Mesendoderm (in vitro differentiated cells): ENCODE results near the gene C10orf120. TPM values are rescaled to one million over a fixed set of nuclear protein-coding genes. Genes with fewer than 3 reads are reported as not detected.

Experiments
- DNase-seq: peaks from one replicate; pipeline ENCODE4 v3.0.0; 2013
- H2AK5ac ChIP-seq: 2 replicates; pipeline ENCODE4 v1.6.1; 2013; ENCODE audit warnings: low read length, inconsistent platforms
- H2BK120ac ChIP-seq: 2 replicates; pipeline ENCODE4 v1.6.1; 2013; ENCODE audit warnings: low read depth, mild to moderate bottlenecking, low read length, moderate library complexity, mixed read lengths
- H2BK15ac ChIP-seq: replicated peaks from 2 replicates; pipeline ENCODE4 v1.6.1; 2013; ENCODE audit warnings: low read depth, mild to moderate bottlenecking, moderate library complexity
- H2BK5ac ChIP-seq: 2 replicates; pipeline ENCODE4 v1.6.1; 2013; ENCODE audit warnings: low read length, inconsistent platforms
- H3K18ac ChIP-seq: 2 replicates; pipeline ENCODE4 v1.6.1; 2013; ENCODE audit warnings: mild to moderate bottlenecking, low read length, mixed read lengths
- H3K23ac ChIP-seq: one replicate; pipeline ENCODE4 v1.6.1; 2013; ENCODE audit warnings: low read length
- H3K27ac ChIP-seq: 2 replicates; pipeline ENCODE4 v1.5.1; 2013; ENCODE audit warnings: low read depth, mild to moderate bottlenecking, inconsistent platforms, low read length, moderate library complexity
- H3K27me3 ChIP-seq: 2 replicates; pipeline ENCODE4 v1.6.1; 2013; ENCODE audit warnings: low read length, control low read depth, mild to moderate bottlenecking, inconsistent platforms; ENCODE audit not compliant: insufficient read depth, poor library complexity
- H3K36me3 ChIP-seq: 2 replicates; pipeline ENCODE4 v1.6.1; 2013; ENCODE audit warnings: low read length, inconsistent platforms; ENCODE audit not compliant: control insufficient read depth, insufficient read depth
- H3K4ac ChIP-seq: one replicate; pipeline ENCODE4 v1.6.1; 2013; ENCODE audit warnings: low read depth, mild to moderate bottlenecking, low read length, moderate library complexity
- H3K4me1 ChIP-seq: 2 replicates; pipeline ENCODE4 v1.6.1; 2013; ENCODE audit warnings: low read depth, low read length, inconsistent platforms; ENCODE audit not compliant: control insufficient read depth
- H3K4me2 ChIP-seq: 2 replicates; pipeline ENCODE4 v1.6.1; 2013; ENCODE audit warnings: low read length
- H3K4me3 ChIP-seq: 2 replicates; pipeline ENCODE4 v1.5.1; 2013; ENCODE audit warnings: mild to moderate bottlenecking, low read length
- H3K56ac ChIP-seq: one replicate; pipeline ENCODE4 v1.6.1; 2013; ENCODE audit warnings: low read length
- H3K79me1 ChIP-seq: 2 replicates; pipeline ENCODE4 v1.6.1; 2013; ENCODE audit warnings: low read length, inconsistent platforms
- H3K79me2 ChIP-seq: 2 replicates; pipeline ENCODE4 v1.6.1; 2013; ENCODE audit warnings: mild to moderate bottlenecking, low read length; ENCODE audit not compliant: control insufficient read depth, insufficient read depth
- H3K9ac ChIP-seq: 2 replicates; pipeline ENCODE4 v1.6.1; 2013; ENCODE audit warnings: low read length, inconsistent platforms
- H4K5ac ChIP-seq: one replicate; pipeline ENCODE4 v1.6.1; 2013; ENCODE audit warnings: low read length
- H4K8ac ChIP-seq: one replicate; pipeline ENCODE4 v1.6.1; 2013; ENCODE audit warnings: low read depth, mild to moderate bottlenecking, control low read depth, low read length, moderate library complexity
- WGBS: extraction: QIAGEN DNeasy Blood & Tissue Kit; methylation state at CpG from one replicate; pipeline ENCODE4 v1.1.7; 2013; ENCODE audit warnings: low lambda C conversion rate, missing lambda C conversion rate; ENCODE audit not compliant: insufficient coverage; ENCODE audit errors: extremely low coverage; 5-methylcytosine and 5-hydroxymethylcytosine counted together
- polyA plus RNA-seq, 2 experiments: library from polyadenylated mRNA; stranded (reverse); fragments of 200-250 nt; gene quantifications; one replicate each; pipeline ENCODE4 v1.2.3, GENCODE V29; 2013

Gene C10orf120
- not detected for polyA plus RNA-seq (2013, experiment 1 of 2)
- not detected for polyA plus RNA-seq (2013, experiment 2 of 2)

DNA sequence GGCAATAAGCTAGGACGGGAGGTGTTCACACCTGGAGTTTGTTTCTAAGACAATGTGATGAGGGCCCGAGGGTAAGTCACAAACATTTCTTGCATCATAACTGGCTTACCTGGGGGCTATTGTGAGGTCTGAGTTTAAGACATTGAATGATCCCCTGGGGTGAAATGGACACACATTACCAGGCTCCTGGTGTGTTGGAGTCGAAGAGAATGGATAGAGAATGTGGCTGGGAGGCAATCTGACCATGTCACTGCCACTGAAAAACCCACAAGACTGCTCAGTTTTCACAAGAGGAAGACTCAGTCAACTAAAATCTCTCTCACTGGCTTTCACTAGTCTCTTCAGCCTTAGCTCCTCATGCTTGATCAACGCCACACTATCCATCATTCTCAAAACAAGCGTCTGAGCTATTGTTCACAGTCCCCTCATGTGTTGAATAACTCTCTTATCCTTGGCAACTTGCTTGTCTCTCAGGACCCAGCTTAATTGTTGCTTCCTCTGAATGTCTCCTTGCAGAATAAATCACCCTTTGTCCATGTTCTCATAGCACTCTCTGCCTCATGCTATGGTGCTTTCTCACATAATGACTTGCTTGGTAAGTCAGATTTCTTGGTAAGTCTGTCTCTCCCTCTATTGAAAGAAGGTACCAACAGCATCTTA lies at the start of gene C10orf120:
Gene C10orf120 (minus strand): TSS at position 51 of the 660 bp plus-strand sequence. CDS start 56 bp downstream, outside the sequence.
- no peak within 1 kb of the TSS for H2BK5ac ChIP-seq
- H2BK120ac ChIP-seq: no peak within 1 kb of the TSS
- H3K27me3 ChIP-seq: no peaks in the 10 kb centered on the region
- H3K79me2 ChIP-seq: no peaks in the 10 kb centered on the region
- H3K4me2 ChIP-seq: no peak within 1 kb of the TSS
- H2AK5ac ChIP-seq: no peak within 1 kb of the TSS
- H3K79me1 ChIP-seq: no peaks in the 10 kb centered on the region
- no CpG with 5 or more reads among the region's 5 CpGs for WGBS
- no peak within 1 kb of the TSS for H3K23ac ChIP-seq
- no peak within 1 kb of the TSS for H3K27ac ChIP-seq
- no peak within 1 kb of the TSS for H3K56ac ChIP-seq
- H4K5ac ChIP-seq: no peak within 1 kb of the TSS
- H4K8ac ChIP-seq: no peak within 1 kb of the TSS
- H2BK15ac ChIP-seq: no peak within 1 kb of the TSS
- H3K9ac ChIP-seq: no peak within 1 kb of the TSS
- H3K4me1 ChIP-seq: no peaks in the 10 kb centered on the region
- no peak for DNase-seq
- no peak within 1 kb of the TSS for H3K4me3 ChIP-seq
- no peaks in the 10 kb centered on the region for H3K36me3 ChIP-seq
- H3K4ac ChIP-seq: no peak within 1 kb of the TSS
- no peak within 1 kb of the TSS for H3K18ac ChIP-seq

DNA sequence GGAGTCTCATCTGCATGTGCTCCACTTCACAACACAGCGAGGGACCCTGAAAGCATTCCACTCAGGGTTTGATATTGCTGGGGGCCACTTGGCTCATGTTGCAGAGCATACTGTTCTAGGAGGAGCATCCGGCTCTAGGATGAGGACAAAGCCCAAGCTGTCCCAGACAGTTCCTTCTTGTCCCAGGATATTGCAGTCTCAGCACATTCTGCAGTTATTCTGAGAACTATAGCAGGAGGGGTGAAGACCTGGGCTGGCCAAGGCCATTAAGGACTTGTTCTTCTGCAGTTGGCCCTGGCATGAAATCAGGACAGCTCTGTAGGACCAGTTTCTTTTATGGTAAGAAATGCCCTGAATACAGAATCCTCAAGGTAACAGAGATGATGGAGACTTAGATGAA lies 48.9 kb upstream of the C10orf120 start:
- Histone ChIP-seq H3K18ac (no peak overlapping the region), H4K5ac (no peak overlapping the region), H4K8ac (no peak overlapping the region), H3K4me1 (no peaks in the 10 kb centered on the region), H3K4ac (no peak overlapping the region), H2AK5ac (no peak overlapping the region), H3K36me3 (no peaks in the 10 kb centered on the region), H3K23ac (no peak overlapping the region), H3K79me1 (no peaks in the 10 kb centered on the region), H3K56ac (no peak overlapping the region), H3K9ac (no peak overlapping the region), H2BK15ac (no peak overlapping the region), H3K27ac (no peak overlapping the region), H3K79me2 (no peaks in the 10 kb centered on the region), H2BK5ac (no peak overlapping the region), H3K27me3 (no peaks in the 10 kb centered on the region), H3K4me2 (no peak overlapping the region), H2BK120ac (no peak overlapping the region), H3K4me3 (no peak overlapping the region)
- no peak for DNase-seq
- WGBS: no CpG with 5 or more reads among the region's 2 CpGs

DNA sequence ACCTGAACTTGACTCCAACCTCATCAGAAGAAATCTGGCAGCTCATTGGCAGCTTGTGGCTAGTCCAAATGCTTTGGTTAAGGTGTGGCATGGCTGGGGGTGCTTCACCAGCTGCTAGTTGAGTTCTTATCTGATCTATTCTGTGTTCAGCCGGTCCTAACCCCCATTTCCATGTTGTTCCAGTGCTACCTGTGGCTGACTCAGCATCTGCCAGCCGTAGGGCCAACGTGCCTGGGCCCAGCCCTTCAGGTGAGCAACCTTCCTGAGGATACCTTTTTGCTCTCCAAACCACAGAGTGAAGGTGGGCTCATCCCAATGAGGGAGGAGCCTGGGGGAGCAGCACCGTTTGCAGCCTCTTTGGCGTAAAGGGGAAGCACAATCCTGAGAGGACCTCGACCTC lies 46.8 kb upstream of the C10orf120 start:
- Histone ChIP-seq H3K4ac (no peak overlapping the region), H3K4me3 (no peak overlapping the region), H3K27ac (no peak overlapping the region), H3K23ac (no peak overlapping the region), H3K4me2 (no peak overlapping the region), H3K79me1 (no peaks in the 10 kb centered on the region), H3K4me1 (no peaks in the 10 kb centered on the region), H3K79me2 (no peaks in the 10 kb centered on the region), H2AK5ac (no peak overlapping the region), H3K56ac (no peak overlapping the region), H3K18ac (no peak overlapping the region), H2BK120ac (no peak overlapping the region), H4K8ac (no peak overlapping the region), H3K27me3 (no peaks in the 10 kb centered on the region), H3K36me3 (no peaks in the 10 kb centered on the region), H4K5ac (no peak overlapping the region), H2BK15ac (no peak overlapping the region), H3K9ac (no peak overlapping the region), H2BK5ac (no peak overlapping the region)
- no peak for DNase-seq
- WGBS: no CpG with 5 or more reads among the region's 6 CpGs

- Histone ChIP-seq H3K4ac (no peak overlapping the region), H3K79me1 (no peaks in the 10 kb centered on the region), H3K9ac (no peak overlapping the region), H3K56ac (no peak overlapping the region), H2BK120ac (no peak overlapping the region), H4K8ac (no peak overlapping the region), H2BK5ac (no peak overlapping the region), H3K4me1 (no peaks in the 10 kb centered on the region), H3K36me3 (no peaks in the 10 kb centered on the region), H2AK5ac (no peak overlapping the region), H2BK15ac (no peak overlapping the region), H3K23ac (no peak overlapping the region), H3K4me2 (no peak overlapping the region), H3K79me2 (no peaks in the 10 kb centered on the region), H4K5ac (no peak overlapping the region), H3K27ac (no peak overlapping the region), H3K27me3 (no peaks in the 10 kb centered on the region), H3K18ac (no peak overlapping the region), H3K4me3 (no peak overlapping the region)
- no peak for DNase-seq
- WGBS: no CpG with 5 or more reads among the region's 2 CpGs
Measured at GRCh38 chr10:122744257-122744656, 44.6 kb upstream of the C10orf120 start.

- no peak overlapping the region for H3K4me2 ChIP-seq
- no peaks in the 10 kb centered on the region for H3K36me3 ChIP-seq
- H3K4ac ChIP-seq: no peak overlapping the region
- H3K27me3 ChIP-seq: no peaks in the 10 kb centered on the region
- H3K23ac ChIP-seq: no peak overlapping the region
- no CpG with 5 or more reads among the region's 2 CpGs for WGBS
- DNase-seq: no peak
- H2BK5ac ChIP-seq: no peak overlapping the region
- H3K18ac ChIP-seq: no peak overlapping the region
- H3K79me1 ChIP-seq: no peaks in the 10 kb centered on the region
- no peak overlapping the region for H2AK5ac ChIP-seq
- H4K5ac ChIP-seq: no peak overlapping the region
- no peak overlapping the region for H3K27ac ChIP-seq
- no peak overlapping the region for H3K9ac ChIP-seq
- H3K4me1 ChIP-seq: no peaks in the 10 kb centered on the region
- no peak overlapping the region for H3K56ac ChIP-seq
- H4K8ac ChIP-seq: no peak overlapping the region
- H2BK15ac ChIP-seq: no peak overlapping the region
- H3K4me3 ChIP-seq: no peak overlapping the region
- H2BK120ac ChIP-seq: no peak overlapping the region
- no peaks in the 10 kb centered on the region for H3K79me2 ChIP-seq
Measured at GRCh38 chr10:122740640-122741039, 41.0 kb upstream of the C10orf120 start.

DNA sequence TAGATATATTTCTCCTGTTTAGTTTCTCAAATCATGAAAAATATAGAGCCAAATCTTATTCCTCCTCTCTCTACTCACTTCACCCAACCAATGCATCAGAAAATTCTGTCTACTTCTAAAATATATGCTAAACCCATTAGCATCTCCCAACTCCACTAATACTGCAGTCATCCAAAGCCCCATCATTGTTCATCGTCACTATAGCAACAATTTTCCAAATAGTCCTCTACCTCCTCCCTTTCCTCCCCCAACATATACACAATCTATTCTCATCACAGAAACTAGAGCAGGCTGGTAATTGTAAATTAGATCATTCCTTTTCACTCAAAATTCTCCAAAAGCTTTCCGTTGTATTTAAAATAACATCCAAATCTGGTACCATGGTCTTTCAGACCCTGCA lies 38.4 kb upstream of the C10orf120 start:
- Histone ChIP-seq H3K79me2 (no peaks in the 10 kb centered on the region), H2BK120ac (no peak overlapping the region), H3K27me3 (no peaks in the 10 kb centered on the region), H3K4me1 (no peaks in the 10 kb centered on the region), H2BK15ac (no peak overlapping the region), H3K18ac (no peak overlapping the region), H4K8ac (no peak overlapping the region), H3K56ac (no peak overlapping the region), H3K4me3 (no peak overlapping the region), H3K36me3 (no peaks in the 10 kb centered on the region), H3K27ac (no peak overlapping the region), H2AK5ac (no peak overlapping the region), H2BK5ac (no peak overlapping the region), H3K9ac (no peak overlapping the region), H4K5ac (no peak overlapping the region), H3K79me1 (no peaks in the 10 kb centered on the region), H3K4ac (no peak overlapping the region), H3K4me2 (no peak overlapping the region), H3K23ac (no peak overlapping the region)
- 100% methylated on average over 1 of the region's 2 CpGs for WGBS
- DNase-seq: no peak
